Testis (tissue), 2 donors: ENCODE measurements around the gene SLC25A21.

Experiments used
- CTCF ChIP-seq, 3 experiments: fragments of 450-650 bp in 2 of 3; fragments of 200-600 bp in 1 of 3; sonication (generic) in 1 of 3; IDR thresholded peaks; one replicate each; pipeline ENCODE4 v1.5.1; 2016 to 2019; ENCODE audit warnings: antibody characterized with exemption in 3 of 3, mild to moderate bottlenecking in 2 of 3, moderate library complexity in 1 of 3
- POLR2A ChIP-seq: fragments of 450-650 bp; IDR thresholded peaks from one replicate; pipeline ENCODE4 v1.6.1; 2017; ENCODE audit warnings: antibody characterized with exemption, mild to moderate bottlenecking, moderate library complexity

GRCh38 chr14:36820111-36820709, 352.2 kb downstream of the SLC25A21 start:
- TF ChIP-seq POLR2A: no peak
- TF ChIP-seq CTCF (IDR thresholded peaks at IDR 0.05): no peak
